Pulmonary artery endothelial cell (primary cell): ENCODE data around the gene DAZAP1. TPM values are rescaled to one million over a fixed set of nuclear protein-coding genes. Genes with fewer than 3 reads are reported as not detected.
"Not testable (repeated sequence)": the region's sequence is repeated elsewhere in the genome, so short reads cannot be mapped to it uniquely, and the experiment has no call there.

Experiments used
- DNase-seq: peaks from one replicate; pipeline ENCODE4 v3.0.0-alpha.2; 2011; ENCODE audit warnings: low read depth, low spot score
- total RNA-seq: library from RNA; depleted of rRNA; stranded (reverse); fragments of >200 nt; gene quantifications from 2 replicates; pipeline ENCODE4 v1.2.3, GENCODE V29; 2014

DAZAP1 gene
- total RNA-seq, 1 donor from 2014 or later = 94.8 TPM

- no peak for DNase-seq
These were observed 2.9 kb downstream of the DAZAP1 start for GRCh38 chr19:1410136-1410786.

DNA sequence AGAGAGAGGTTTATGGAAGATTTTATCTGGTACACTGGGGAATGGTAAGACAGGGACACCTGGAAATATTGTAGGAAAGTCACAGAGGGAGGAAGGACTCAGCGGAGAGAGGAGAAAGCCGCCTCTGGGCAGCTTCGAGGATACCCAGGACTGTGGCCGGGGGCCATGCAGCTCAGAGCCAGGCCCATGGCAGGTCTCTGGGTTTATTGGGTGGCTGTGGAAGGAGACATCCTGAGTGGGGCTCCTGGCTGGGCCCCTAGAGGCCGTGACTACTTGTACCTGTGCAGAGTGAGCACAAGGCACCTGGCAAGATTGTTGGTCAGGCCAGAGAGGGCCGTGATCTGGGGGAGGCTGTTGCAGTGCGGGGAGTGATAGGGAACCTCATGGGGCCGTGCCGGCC is 3.4 kb downstream of the DAZAP1 start:
- DNase-seq = no peak

DNA sequence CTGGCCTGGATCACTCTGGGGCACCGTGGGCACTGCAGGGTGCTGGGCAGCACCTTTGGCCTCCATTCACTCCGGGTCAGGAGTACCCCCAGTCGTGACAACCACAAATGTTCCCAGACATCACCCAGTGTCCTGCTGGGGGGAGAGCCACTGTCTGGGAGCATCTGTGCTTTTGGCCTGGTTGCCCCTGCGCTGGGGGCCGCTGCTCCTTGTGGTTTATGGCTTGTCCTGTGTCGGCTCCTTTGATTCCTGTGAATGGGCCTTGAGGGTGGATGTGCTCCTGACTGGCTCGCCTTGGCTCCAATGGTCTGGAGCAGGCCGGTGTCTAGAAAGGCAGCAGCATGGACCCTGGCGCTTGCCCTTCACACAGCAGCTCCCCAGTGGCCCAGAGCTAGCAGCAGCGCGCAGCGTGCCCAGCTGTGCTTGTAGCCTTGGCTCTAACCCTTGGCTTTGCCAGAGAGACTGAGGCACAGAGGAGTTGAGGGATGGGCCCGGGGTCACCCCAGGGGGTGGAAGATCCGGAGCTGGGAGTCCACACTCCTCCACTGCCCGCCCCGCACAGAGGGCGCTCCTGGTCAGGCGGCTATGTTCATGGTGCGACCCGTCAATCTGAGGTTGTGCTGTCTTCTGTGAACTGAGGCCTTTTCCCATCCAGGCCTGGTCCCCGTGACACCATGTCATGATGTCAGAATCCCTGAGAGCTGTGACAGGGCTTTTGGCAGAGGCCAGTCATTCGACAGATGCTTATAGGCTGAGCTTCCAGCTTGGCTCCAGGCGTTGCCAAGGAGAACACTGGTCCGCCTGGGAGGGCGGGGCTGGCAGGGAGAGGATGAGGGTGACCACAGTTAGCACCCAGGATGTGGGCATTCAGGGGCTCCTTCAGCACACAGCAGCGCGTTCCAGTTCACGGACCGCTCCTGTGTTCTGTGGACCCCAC is 4.1 kb downstream of the DAZAP1 start:
- no peak for DNase-seq

DNA sequence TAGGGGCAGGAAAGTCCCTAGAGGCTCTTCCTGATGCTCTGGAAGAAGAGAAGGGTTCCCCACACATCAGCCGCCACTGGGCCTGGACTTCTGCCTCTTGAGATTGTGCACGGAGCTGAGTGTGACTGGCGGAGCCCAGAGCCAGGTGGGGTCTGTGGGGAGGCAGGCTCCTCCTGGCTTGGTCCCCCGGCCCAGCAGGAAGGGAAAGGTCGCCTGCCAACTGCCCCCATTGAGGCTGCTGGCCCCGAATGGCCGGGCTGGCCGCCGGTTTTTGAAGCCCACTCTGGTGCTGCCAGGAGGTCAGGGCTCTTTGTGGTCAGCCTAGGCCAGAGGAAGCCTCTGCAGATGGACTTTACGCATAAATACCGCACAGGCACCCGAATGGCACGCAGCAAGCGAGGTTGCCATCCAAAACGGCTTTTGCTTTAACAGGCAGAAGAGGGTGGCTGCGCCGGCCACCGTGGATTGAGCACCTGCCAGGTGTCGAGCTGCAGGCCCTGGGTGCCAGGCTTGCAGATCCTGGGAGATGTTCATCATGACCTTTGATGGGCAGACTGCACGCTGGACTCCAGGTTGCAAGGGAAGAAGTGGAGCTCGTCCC is 5.0 kb downstream of the DAZAP1 start:
- no peak for DNase-seq

DNA sequence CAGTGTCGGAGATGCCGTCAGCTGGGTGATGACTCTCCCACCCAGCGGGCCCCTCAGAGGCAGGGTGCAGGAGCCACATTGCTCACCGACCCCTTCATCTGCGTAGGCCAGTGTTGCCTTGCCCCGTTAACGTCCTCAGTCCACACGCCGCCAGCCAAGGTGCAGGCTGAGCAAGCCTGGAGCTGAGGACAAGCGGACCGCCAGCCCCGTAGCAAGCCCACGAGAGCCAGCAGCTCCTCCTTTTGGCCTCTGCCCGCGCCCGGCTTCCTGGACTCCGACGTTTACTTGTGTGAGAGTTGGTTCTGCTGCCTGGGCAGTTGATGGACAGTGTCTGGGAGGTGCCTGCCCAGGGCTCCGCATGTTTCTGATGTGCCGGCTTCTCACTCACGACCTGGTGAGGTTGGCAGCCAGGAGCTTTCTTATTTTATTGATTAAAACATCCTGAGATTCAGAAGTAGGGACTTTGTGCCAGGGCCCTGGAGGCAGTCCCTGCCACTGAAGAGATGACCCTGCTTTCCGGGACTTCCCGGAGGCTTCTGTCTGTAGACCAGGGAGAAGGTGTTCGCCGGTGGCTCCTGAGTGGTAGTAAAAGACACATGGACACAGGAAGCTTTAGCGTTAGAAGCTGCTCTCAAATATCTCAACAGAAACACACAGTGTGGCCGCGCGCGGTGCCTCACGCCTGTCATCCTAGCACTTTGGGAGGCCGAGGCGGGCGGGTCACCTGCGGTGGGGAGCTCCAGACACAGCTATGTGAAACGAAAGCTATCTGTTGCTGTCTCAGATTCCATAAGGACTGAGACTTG is 5.8 kb downstream of the DAZAP1 start:
- DNase-seq = no peak

DNA sequence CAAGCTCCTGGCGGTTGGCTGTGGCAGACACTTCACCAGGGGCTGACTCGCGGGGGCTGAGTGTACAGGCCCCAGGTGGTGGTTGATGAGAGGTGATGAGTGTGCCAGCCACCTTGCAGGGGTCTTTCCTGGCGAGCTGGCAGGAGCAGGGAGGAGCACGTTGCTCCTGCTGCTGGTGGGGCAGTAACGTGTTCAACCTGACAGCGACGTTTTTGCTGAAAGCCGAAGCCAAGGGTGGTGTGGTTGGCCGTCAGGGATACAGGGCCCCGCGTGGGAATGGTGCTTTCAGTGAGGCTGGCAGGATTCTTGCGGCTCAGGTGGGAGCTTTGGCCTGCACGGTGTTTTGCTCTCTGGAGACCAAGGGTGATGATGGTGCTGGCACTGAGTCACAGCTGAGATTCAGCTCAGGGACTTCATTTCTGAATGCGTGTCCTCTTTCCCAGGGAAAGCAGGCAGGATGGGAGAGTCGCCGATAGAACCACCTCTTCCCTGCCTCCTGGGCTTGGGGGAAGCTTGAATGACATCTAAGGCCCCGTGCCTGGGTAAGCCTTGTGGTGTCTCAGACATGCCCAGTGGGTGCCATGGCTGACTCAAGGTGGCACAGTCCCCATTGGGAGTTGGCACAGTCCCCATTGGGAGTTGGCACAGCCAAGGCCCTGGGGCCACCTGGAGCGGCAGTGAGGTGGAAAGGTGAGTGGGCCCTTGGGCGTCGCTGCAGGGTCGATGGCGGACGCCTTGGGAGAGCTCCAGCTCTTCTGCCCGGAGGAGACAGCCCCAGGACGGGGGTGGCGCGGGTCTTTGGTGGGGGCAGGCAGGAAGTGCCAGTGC is 8.8 kb downstream of the DAZAP1 start:
- no peak for DNase-seq

GRCh38 chr19:1417145-1417544 is 9.8 kb downstream of the DAZAP1 start:
- no peak for DNase-seq

GRCh38 chr19:1417681-1418495 is 10.5 kb downstream of the DAZAP1 start:
- no peak for DNase-seq

DNA sequence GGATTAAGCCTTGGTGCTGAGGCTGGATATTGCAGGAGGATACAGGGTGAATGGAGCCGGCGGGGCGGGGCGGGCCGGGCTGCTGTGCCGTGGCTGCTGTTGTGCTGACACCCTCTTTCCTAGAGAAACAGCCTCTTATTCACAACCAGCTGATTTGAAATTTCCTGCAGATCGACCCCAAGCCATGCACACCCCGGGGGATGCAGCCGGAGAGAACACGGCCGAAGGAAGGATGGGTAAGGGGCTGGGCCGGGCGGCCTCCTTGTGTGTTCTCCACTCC is 11.1 kb downstream of the DAZAP1 start:
- no peak for DNase-seq

DNA sequence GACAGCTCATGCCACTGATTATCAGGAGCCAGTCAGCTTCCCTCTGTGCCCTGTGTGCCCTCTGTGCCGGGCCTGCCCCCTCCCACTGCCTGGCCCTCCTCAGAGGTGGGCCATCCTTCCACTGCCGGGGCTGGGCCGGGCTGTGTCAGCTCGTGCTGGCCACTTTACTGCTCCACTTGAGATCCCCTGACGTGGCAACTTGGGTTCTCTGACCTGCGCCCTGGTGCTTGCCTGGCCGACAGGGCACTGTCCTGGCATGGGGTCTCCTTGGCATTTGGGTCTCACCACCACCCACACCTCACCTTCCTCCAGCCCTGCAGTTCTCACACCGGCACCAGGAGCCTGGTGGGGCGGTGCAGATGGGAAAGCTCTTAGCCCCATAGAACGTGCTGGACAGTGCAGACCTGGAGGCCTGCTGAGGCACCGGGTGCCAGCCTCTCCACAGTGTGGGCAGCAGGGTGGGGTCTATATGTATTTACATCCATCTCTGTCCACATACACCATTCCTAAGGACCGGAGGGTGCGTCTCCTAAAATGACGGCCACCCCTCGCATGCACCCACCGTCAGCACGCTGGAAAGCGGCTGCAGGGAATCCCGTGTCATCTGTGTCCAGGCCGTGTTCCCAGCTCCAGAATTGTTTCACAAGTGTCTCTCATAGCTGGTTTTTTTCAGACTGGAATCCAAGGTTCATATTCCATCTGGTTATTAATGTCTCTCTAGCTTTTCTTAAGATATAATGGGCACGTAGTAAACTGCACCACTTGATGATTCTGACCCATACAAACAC is 11.8 kb downstream of the DAZAP1 start:
- no peak for DNase-seq

GRCh38 chr19:1420085-1420484 is 12.7 kb downstream of the DAZAP1 start:
- DNase-seq = not testable (repeated sequence)

DNA sequence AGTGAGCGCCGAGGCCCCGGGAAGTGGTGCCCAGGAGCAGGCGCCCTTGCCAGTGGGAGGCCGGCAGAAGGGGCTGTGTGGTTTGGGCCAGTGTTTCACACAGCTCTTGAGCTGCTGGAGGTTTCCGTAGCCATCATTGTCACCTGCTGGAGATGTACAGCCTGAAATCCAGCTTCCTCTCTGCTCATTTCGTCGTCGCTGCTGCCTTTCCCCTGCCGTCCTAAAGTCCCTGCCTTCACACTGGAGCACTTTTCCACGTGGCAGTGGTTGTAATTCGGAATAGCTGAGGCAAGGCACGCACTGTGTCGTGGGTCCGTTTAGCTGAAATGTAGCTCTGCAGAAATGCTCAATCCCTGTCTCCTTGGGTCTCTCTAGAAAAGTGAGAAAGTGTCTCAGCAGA is 13.2 kb downstream of the DAZAP1 start:
- no peak for DNase-seq

GRCh38 chr19:1421218-1421957 is 14.0 kb downstream of the DAZAP1 start:
- no peak for DNase-seq

DNA sequence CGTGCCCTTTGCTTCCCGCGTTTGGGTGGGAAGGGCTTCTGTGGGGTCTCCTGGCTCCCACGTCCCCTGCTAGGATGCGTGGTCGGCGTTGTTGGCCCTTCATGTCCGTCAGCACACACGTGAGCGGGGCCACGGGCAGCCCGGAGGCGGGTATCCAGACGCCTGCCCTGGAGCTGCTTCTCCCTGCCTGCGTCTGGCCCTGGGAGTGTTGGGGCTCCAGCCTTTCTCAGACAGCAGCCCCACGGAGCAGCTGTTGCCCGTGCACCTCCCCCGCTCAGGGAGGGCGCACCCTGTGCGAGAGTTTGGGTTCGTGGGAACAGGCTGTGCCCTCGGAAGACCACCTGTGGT is 14.5 kb downstream of the DAZAP1 start:
- DNase-seq = no peak

GRCh38 chr19:1422360-1422759 is 15.0 kb downstream of the DAZAP1 start:
- no peak for DNase-seq

- DNase-seq = no peak
These were observed 15.6 kb downstream of the DAZAP1 start for GRCh38 chr19:1422943-1423342.

- DNase-seq = no peak
These were observed 16.2 kb downstream of the DAZAP1 start for GRCh38 chr19:1423436-1424191.
